GM21367 (cell line): Measurements from ENCODE around the gene ADCY4.

Experiments
- ATAC-seq: cut with Tn5 transposase; IDR thresholded peaks from one replicate; pipeline ENCODE4 v1.9.1; 2021; ENCODE audit not compliant: unreplicated experiment

The ADCY4 gene

GRCh38 chr14:24317141-24317928 lies 17.5 kb downstream of the ADCY4 start:
- no peak for ATAC-seq

GRCh38 chr14:24316597-24316950 lies 18.3 kb downstream of the ADCY4 start:
- ATAC-seq: no peak

- no peak for ATAC-seq
These were observed 18.9 kb downstream of the ADCY4 start for GRCh38 chr14:24315807-24316596.

GRCh38 chr14:24315243-24315806 lies 19.5 kb downstream of the ADCY4 start:
- no peak for ATAC-seq

- no peak for ATAC-seq
These were observed 20.3 kb downstream of the ADCY4 start for GRCh38 chr14:24314377-24315193.

- ATAC-seq: no peak
These were observed 21.0 kb downstream of the ADCY4 start for GRCh38 chr14:24313913-24314312.

GRCh38 chr14:24312736-24313507 lies 21.9 kb downstream of the ADCY4 start:
- no peak for ATAC-seq

GRCh38 chr14:24311837-24312615 lies 22.8 kb downstream of the ADCY4 start:
- ATAC-seq: no peak

- ATAC-seq: peak; percentile 54
These were observed 23.9 kb downstream of the ADCY4 start, which contains the start of gene LTB4R for GRCh38 chr14:24310646-24311604. LTB4R (plus strand) TSS chr14:24311502; CDS start chr14:24315652, 4,150 bp downstream.

GRCh38 chr14:24310265-24310645 lies 24.6 kb downstream of the ADCY4 start:
- no peak for ATAC-seq

- ATAC-seq: no peak
These were observed 25.2 kb downstream of the ADCY4 start, which contains the start of gene LTB4R2 for GRCh38 chr14:24309538-24310264. LTB4R2 (plus strand) TSS chr14:24310140; CDS start chr14:24310665, 525 bp downstream.

GRCh38 chr14:24308342-24309124 lies 26.3 kb downstream of the ADCY4 start:
- ATAC-seq: no peak

GRCh38 chr14:24307575-24308341 lies 27.1 kb downstream of the ADCY4 start, which contains the start of gene CIDEB:
CIDEB (minus strand) TSS chr14:24307977; CDS start chr14:24307858, 119 bp downstream.
- ATAC-seq: no peak

GRCh38 chr14:24307156-24307574 lies 27.7 kb downstream of the ADCY4 start:
- no peak for ATAC-seq

GRCh38 chr14:24304019-24304387 lies 30.9 kb downstream of the ADCY4 start:
- no peak for ATAC-seq
